Neural cell (in vitro differentiated cells): ENCODE results near the gene BNIP3. TPM values are rescaled to one million over a fixed set of nuclear protein-coding genes. Genes with fewer than 3 reads are reported as not detected.
"Not testable (repeated sequence)": the region's sequence is repeated elsewhere in the genome, so short reads cannot be mapped to it uniquely, and the experiment has no call there.

ENCODE experiments used
- H2AFZ ChIP-seq: fragments of 200-600, 300-800 bp; sonication (generic), shearing (Covaris generic); 2 replicates; pipeline ENCODE4 v1.6.0; 2014; ENCODE audit warnings: low read depth, mild to moderate bottlenecking, antibody characterized with exemption, low read length, moderate library complexity
- H3F3A ChIP-seq: fragments of 200-600 bp; shearing (Covaris generic); 2 replicates; pipeline ENCODE4 v1.6.1; 2016; ENCODE audit warnings: mild to moderate bottlenecking, moderate library complexity, mixed read lengths, antibody characterized with exemption, low read length; ENCODE audit not compliant: insufficient read depth, poor library complexity, severe bottlenecking
- H3K27ac ChIP-seq: fragments of 200-600, 300-800 bp; sonication (generic), shearing (Covaris generic); 2 replicates; pipeline ENCODE4 v1.5.1; 2014; ENCODE audit warnings: mild to moderate bottlenecking, low read length, moderate library complexity
- H3K27me3 ChIP-seq: fragments of 300-800, 200-600 bp; sonication (generic), shearing (Covaris generic); 2 replicates; pipeline ENCODE4 v1.6.0; 2014; ENCODE audit warnings: mild to moderate bottlenecking, low read depth, low read length, moderate library complexity; ENCODE audit not compliant: insufficient read depth
- H3K36me3 ChIP-seq: fragments of 300-800, 200-600 bp; sonication (generic), shearing (Covaris generic); 2 replicates; pipeline ENCODE4 v1.5.1; 2014; ENCODE audit warnings: mild to moderate bottlenecking, antibody characterized with exemption, low read length, moderate library complexity; ENCODE audit not compliant: insufficient read depth
- H3K4me2 ChIP-seq: fragments of 300-800, 200-600 bp; sonication (generic), shearing (Covaris generic); 2 replicates; pipeline ENCODE4 v1.6.0; 2014; ENCODE audit warnings: mild to moderate bottlenecking, low read length
- H3K4me3 ChIP-seq: fragments of 300-800, 200-600 bp; sonication (generic), shearing (Covaris generic); 2 replicates; pipeline ENCODE4 v1.5.1; 2014; ENCODE audit warnings: mild to moderate bottlenecking, low read length, moderate library complexity
- H3K79me2 ChIP-seq: fragments of 200-600 bp; shearing (Covaris generic); replicated peaks from 2 replicates; pipeline ENCODE4 v1.6.0; 2014; ENCODE audit warnings: mild to moderate bottlenecking, low read length, moderate library complexity; ENCODE audit not compliant: insufficient read depth
- H3K9ac ChIP-seq: fragments of 300-800, 200-600 bp; sonication (generic), shearing (Covaris generic); 2 replicates; pipeline ENCODE4 v1.6.1; 2016; ENCODE audit warnings: mild to moderate bottlenecking, low read length, mixed read lengths
- H3K9me2 ChIP-seq: fragments of 200-600 bp; shearing (Covaris generic); 2 replicates; pipeline ENCODE4 v1.6.1; 2016; ENCODE audit warnings: mild to moderate bottlenecking, low read length, mixed read lengths; ENCODE audit not compliant: insufficient read depth
- H3K9me3 ChIP-seq: fragments of 200-600, 300-800 bp; sonication (generic), shearing (Covaris generic); 2 replicates; pipeline ENCODE4 v1.6.1; 2016; ENCODE audit warnings: mild to moderate bottlenecking, mixed run types, low read length, moderate library complexity, mixed read lengths
- H4K20me1 ChIP-seq: fragments of 200-600 bp; shearing (Covaris generic); 2 replicates; pipeline ENCODE4 v1.6.1; 2016; ENCODE audit warnings: mild to moderate bottlenecking, mixed run types; ENCODE audit not compliant: insufficient read depth
- EP300 ChIP-seq: fragments of 450-650 bp; conservative IDR thresholded peaks from 2 replicates; pipeline ENCODE4 v1.6.1; 2014; ENCODE audit warnings: antibody characterized with exemption, mild to moderate bottlenecking, moderate library complexity; ENCODE audit not compliant: poor library complexity, severe bottlenecking
- EZH2 ChIP-seq: fragments of 200-600, 300-800 bp; shearing (Covaris generic), sonication (generic); IDR thresholded peaks from 2 replicates; pipeline ENCODE4 v1.6.1; 2014; ENCODE audit warnings: antibody characterized with exemption, low read length, borderline replicate concordance, mild to moderate bottlenecking; ENCODE audit not compliant: insufficient read depth, poor library complexity, severe bottlenecking
- MXI1 ChIP-seq: fragments of 450-650 bp; conservative IDR thresholded peaks from 2 replicates; pipeline ENCODE4 v1.6.1; 2014; ENCODE audit warnings: antibody characterized with exemption, mild to moderate bottlenecking; ENCODE audit not compliant: poor library complexity, severe bottlenecking
- POLR2AphosphoS5 ChIP-seq: IDR thresholded peaks from 2 replicates; pipeline ENCODE4 v1.6.1; 2012
- RAD21 ChIP-seq: fragments of 450-650 bp; conservative IDR thresholded peaks from 2 replicates; pipeline ENCODE4 v1.6.1; 2014; ENCODE audit warnings: antibody characterized with exemption, mild to moderate bottlenecking, moderate library complexity
- REST ChIP-seq: IDR thresholded peaks from 2 replicates; pipeline ENCODE4 v1.6.1; 2012; ENCODE audit warnings: borderline replicate concordance
- SMC3 ChIP-seq: fragments of 450-650 bp; conservative IDR thresholded peaks from 2 replicates; pipeline ENCODE4 v1.6.1; 2014; ENCODE audit warnings: antibody characterized with exemption, mild to moderate bottlenecking, moderate library complexity; ENCODE audit not compliant: poor library complexity
- TAF1 ChIP-seq: IDR thresholded peaks from 2 replicates; pipeline ENCODE4 v1.6.1; 2012; ENCODE audit warnings: low read depth
- polyA plus RNA-seq: library from polyadenylated mRNA; depleted of rRNA; stranded (reverse); fragments of >200 nt; gene quantifications from 2 replicates; pipeline ENCODE4 v1.2.3, GENCODE V29; 2014
- TF ChIP-seq, protein P1 (sequence below): fragments of 450-650 bp; IDR thresholded peaks from 2 replicates; pipeline ENCODE4 v1.5.1; 2014; ENCODE audit warnings: antibody characterized with exemption, mild to moderate bottlenecking, moderate library complexity; ENCODE audit not compliant: poor library complexity, severe bottlenecking

Gene BNIP3
- polyA plus RNA-seq, 1 donor from 2014 or later, result 77.1 TPM

- H3K79me2 ChIP-seq, result no peaks in the 10 kb centered on the region
- no peaks in the 10 kb centered on the region for H3K36me3 ChIP-seq
- no peaks in the 10 kb centered on the region for H3F3A ChIP-seq
- H3K27me3 ChIP-seq, result no peaks in the 10 kb centered on the region
- H3K9ac ChIP-seq, result no peak overlapping the region
- H2AFZ ChIP-seq, result no peak overlapping the region
- no peak overlapping the region for H3K27ac ChIP-seq
- no peak overlapping the region for H3K4me2 ChIP-seq
- no peaks in the 10 kb centered on the region for H3K9me2 ChIP-seq
- no peak for TF ChIP-seq SMC3
- no peak for TF ChIP-seq EP300
- TF ChIP-seq, protein P1, sequence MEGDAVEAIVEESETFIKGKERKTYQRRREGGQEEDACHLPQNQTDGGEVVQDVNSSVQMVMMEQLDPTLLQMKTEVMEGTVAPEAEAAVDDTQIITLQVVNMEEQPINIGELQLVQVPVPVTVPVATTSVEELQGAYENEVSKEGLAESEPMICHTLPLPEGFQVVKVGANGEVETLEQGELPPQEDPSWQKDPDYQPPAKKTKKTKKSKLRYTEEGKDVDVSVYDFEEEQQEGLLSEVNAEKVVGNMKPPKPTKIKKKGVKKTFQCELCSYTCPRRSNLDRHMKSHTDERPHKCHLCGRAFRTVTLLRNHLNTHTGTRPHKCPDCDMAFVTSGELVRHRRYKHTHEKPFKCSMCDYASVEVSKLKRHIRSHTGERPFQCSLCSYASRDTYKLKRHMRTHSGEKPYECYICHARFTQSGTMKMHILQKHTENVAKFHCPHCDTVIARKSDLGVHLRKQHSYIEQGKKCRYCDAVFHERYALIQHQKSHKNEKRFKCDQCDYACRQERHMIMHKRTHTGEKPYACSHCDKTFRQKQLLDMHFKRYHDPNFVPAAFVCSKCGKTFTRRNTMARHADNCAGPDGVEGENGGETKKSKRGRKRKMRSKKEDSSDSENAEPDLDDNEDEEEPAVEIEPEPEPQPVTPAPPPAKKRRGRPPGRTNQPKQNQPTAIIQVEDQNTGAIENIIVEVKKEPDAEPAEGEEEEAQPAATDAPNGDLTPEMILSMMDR, result no peak
- no peak for TF ChIP-seq MXI1
- TF ChIP-seq RAD21, result no peak
- no peak for TF ChIP-seq TAF1
- TF ChIP-seq REST, result no peak
- TF ChIP-seq EZH2, result no peak
- no peak for TF ChIP-seq POLR2AphosphoS5
- no peak overlapping the region for H3K4me3 ChIP-seq
- H3K9me3 ChIP-seq, result no peaks in the 10 kb centered on the region
- no peaks in the 10 kb centered on the region for H4K20me1 ChIP-seq
These were observed 11.6 kb upstream of the BNIP3 start for GRCh38 chr10:131993275-131993674.

GRCh38 chr10:131991726-131992125 lies 10.0 kb upstream of the BNIP3 start:
- TF ChIP-seq, protein P1, result no peak
- TF ChIP-seq EP300 (no peak), MXI1 (no peak), RAD21 (no peak), EZH2 (no peak), TAF1 (no peak), REST (no peak), SMC3 (no peak), POLR2AphosphoS5 (no peak)
- Histone ChIP-seq H3K27me3 (no peaks in the 10 kb centered on the region), H3K9ac (no peak overlapping the region), H3F3A (no peaks in the 10 kb centered on the region), H3K79me2 (no peaks in the 10 kb centered on the region), H4K20me1 (no peaks in the 10 kb centered on the region), H3K9me3 (no peaks in the 10 kb centered on the region), H3K36me3 (no peaks in the 10 kb centered on the region), H3K4me3 (no peak overlapping the region), H2AFZ (no peak overlapping the region), H3K4me2 (no peak overlapping the region), H3K9me2 (no peaks in the 10 kb centered on the region), H3K27ac (no peak overlapping the region)

GRCh38 chr10:131987786-131988185 lies 6.1 kb upstream of the BNIP3 start:
- not testable (repeated sequence) for H3K9me3 ChIP-seq, H3K27ac ChIP-seq, H3K79me2 ChIP-seq, H3K27me3 ChIP-seq, H3K9ac ChIP-seq, H3F3A ChIP-seq, H2AFZ ChIP-seq, H3K36me3 ChIP-seq, H3K4me2 ChIP-seq, H3K9me2 ChIP-seq, H4K20me1 ChIP-seq, H3K4me3 ChIP-seq
